Smooth muscle cell (in vitro differentiated cells): Measurements from ENCODE around the gene GRIN2B. TPM values are rescaled to one million over a fixed set of nuclear protein-coding genes. Genes with fewer than 3 reads are reported as not detected.

Source experiments
- DNase-seq: peaks from one replicate; lab custom pipeline; 2025; ENCODE audit not compliant: unreplicated experiment; lab: John Stamatoyannopoulos, UW
- H2AFZ ChIP-seq: fragments of 200-600 bp; sonication (generic); 2 replicates; pipeline ENCODE4 v1.6.0; 2016; ENCODE audit warnings: antibody characterized with exemption, low read depth, mild to moderate bottlenecking
- H3F3A ChIP-seq: fragments of 200-600 bp; sonication (generic); 2 replicates; pipeline ENCODE4 v1.6.0; 2017; ENCODE audit warnings: antibody characterized with exemption, low read depth
- H3K27ac ChIP-seq: fragments of 200-600 bp; sonication (generic); 2 replicates; pipeline ENCODE4 v1.5.1; 2016; ENCODE audit warnings: low read depth, mild to moderate bottlenecking
- H3K27me3 ChIP-seq: fragments of 200-600 bp; sonication (generic); 2 replicates; pipeline ENCODE4 v1.6.1; 2016; ENCODE audit warnings: low read depth, mild to moderate bottlenecking
- H3K36me3 ChIP-seq: fragments of 200-600 bp; sonication (generic); 2 replicates; pipeline ENCODE4 v1.5.1; 2016; ENCODE audit warnings: low read depth
- H3K4me1 ChIP-seq: fragments of 200-600 bp; sonication (generic); 2 replicates; pipeline ENCODE4 v1.5.1; 2016; ENCODE audit warnings: low read depth
- H3K4me2 ChIP-seq: fragments of 200-600 bp; sonication (generic); 2 replicates; pipeline ENCODE4 v1.6.0; 2016; ENCODE audit warnings: mild to moderate bottlenecking
- H3K4me3 ChIP-seq: fragments of 200-600 bp; sonication (generic); 2 replicates; pipeline ENCODE4 v1.5.1; 2016; ENCODE audit warnings: mild to moderate bottlenecking
- H3K79me2 ChIP-seq: fragments of 200-600 bp; sonication (generic); 2 replicates; pipeline ENCODE4 v1.6.0; 2016; ENCODE audit warnings: low read depth, mild to moderate bottlenecking
- H3K9ac ChIP-seq: fragments of 200-600 bp; sonication (generic); 2 replicates; pipeline ENCODE4 v1.6.0; 2016; ENCODE audit warnings: low read depth
- H3K9me3 ChIP-seq: fragments of 200-600 bp; sonication (generic); replicated peaks from 2 replicates; pipeline ENCODE4 v1.5.1; 2016; ENCODE audit warnings: low read depth
- H4K20me1 ChIP-seq: fragments of 200-600 bp; sonication (generic); 2 replicates; pipeline ENCODE4 v1.6.0; 2016; ENCODE audit warnings: low read depth
- CTCF ChIP-seq: fragments of 200-600 bp; sonication (generic); IDR thresholded peaks from 2 replicates; pipeline ENCODE4 v1.5.1; 2017; ENCODE audit warnings: borderline replicate concordance, mild to moderate bottlenecking, antibody characterized with exemption; ENCODE audit not compliant: insufficient read depth, poor library complexity, severe bottlenecking
- WGBS: methylation state at CpG from one replicate; pipeline ENCODE4 v1.1.7; 2016; ENCODE audit warnings: low lambda C conversion rate; 5-methylcytosine and 5-hydroxymethylcytosine counted together
- polyA plus RNA-seq: library from polyadenylated mRNA; unstranded; fragments of >200 nt; fragmentation: Nextera tagmentation; extraction: Ambion mirVana; gene quantifications from 2 replicates; pipeline ENCODE4 v1.2.1, GENCODE V29; 2016
- total RNA-seq: library from RNA; depleted of rRNA; stranded (reverse); fragments of >200 nt; gene quantifications from 2 replicates; pipeline ENCODE4 v1.2.3, GENCODE V29; 2014

The GRIN2B gene
- total and polyA plus RNA-seq, 2 experiments from 2014 or later, result not detected

- DNase-seq, result no peak
- H3K4me1 ChIP-seq, result peaks cover 8% of the 10 kb centered on the region
- no peak overlapping the region for H3K27ac ChIP-seq
- H3K27me3 ChIP-seq, result peaks cover 39% of the 10 kb centered on the region
- no peaks in the 10 kb centered on the region for H3K79me2 ChIP-seq
- no peak overlapping the region for H3K4me3 ChIP-seq
- H3K9me3 ChIP-seq, result no peaks in the 10 kb centered on the region
- H2AFZ ChIP-seq, result no peak overlapping the region
- no peaks in the 10 kb centered on the region for H3F3A ChIP-seq
- TF ChIP-seq CTCF, result no peak
- H3K9ac ChIP-seq, result no peak overlapping the region
- no peak overlapping the region for H3K4me2 ChIP-seq
- H3K36me3 ChIP-seq, result no peaks in the 10 kb centered on the region
- H4K20me1 ChIP-seq, result no peaks in the 10 kb centered on the region
- WGBS, result 76% methylated on average over 3 of the region's 3 CpGs
Measured at GRCh38 chr12:13986031-13986430, 4.6 kb upstream of the GRIN2B start.

GRCh38 chr12:13981990-13982389 lies 588 bp upstream of the GRIN2B start:
- Histone ChIP-seq H4K20me1 (no peaks in the 10 kb centered on the region), H3K79me2 (no peaks in the 10 kb centered on the region), H3K27ac (no peak overlapping the region), H3K4me2 (peak overlapping the region; percentile 94), H3K27me3 (peaks cover 80% of the 10 kb centered on the region), H3K4me3 (peak overlapping the region; percentile 47), H2AFZ (no peak overlapping the region), H3K9ac (no peak overlapping the region), H3K9me3 (no peaks in the 10 kb centered on the region), H3K36me3 (no peaks in the 10 kb centered on the region), H3F3A (no peaks in the 10 kb centered on the region), H3K4me1 (peaks cover 17% of the 10 kb centered on the region)
- TF ChIP-seq CTCF, result peak; percentile 29
- 5% methylated on average over 20 of the region's 26 CpGs for WGBS
- no peak for DNase-seq

GRCh38 chr12:13980538-13981295 lies 685 bp downstream of the GRIN2B start:
- peak overlapping the region; percentile 94 for H3K4me2 ChIP-seq
- peak overlapping the region; percentile 60 for H2AFZ ChIP-seq
- no peaks in the 10 kb centered on the region for H3K9me3 ChIP-seq
- H3K4me3 ChIP-seq, result peak overlapping the region; percentile 47
- H3K79me2 ChIP-seq, result no peaks in the 10 kb centered on the region
- H3K9ac ChIP-seq, result no peak overlapping the region
- H3K36me3 ChIP-seq, result no peaks in the 10 kb centered on the region
- peaks cover 89% of the 10 kb centered on the region for H3K27me3 ChIP-seq
- no peak for DNase-seq
- no peak for TF ChIP-seq CTCF
- H3F3A ChIP-seq, result no peaks in the 10 kb centered on the region
- peaks cover 17% of the 10 kb centered on the region for H3K4me1 ChIP-seq
- no peaks in the 10 kb centered on the region for H4K20me1 ChIP-seq
- H3K27ac ChIP-seq, result no peak overlapping the region
- WGBS, result 2% methylated on average over 48 of the region's 53 CpGs
